WTC11 (cell line): ENCODE results near the gene CA10.

Source experiments
- GRHL2 ChIP-seq: fragments of 250-450 bp; sonication (Bioruptor Pico); IDR thresholded peaks from 2 replicates; pipeline ENCODE4 v1.8.0; 2022; ENCODE audit warnings: mild to moderate bottlenecking, moderate library complexity; ENCODE audit not compliant: insufficient replicate concordance, severe bottlenecking
- TF ChIP-seq, protein P1 (sequence below): sonication (generic); formaldehyde crosslinking; IDR thresholded peaks from 2 replicates; pipeline ENCODE4 v1.8.0; 2023; ENCODE audit warnings: missing genetic modification reagents, mild to moderate bottlenecking, borderline replicate concordance
- TF ChIP-seq, protein P2 (sequence below): fragments of 250-450 bp; sonication (Bioruptor Pico); IDR thresholded peaks from 2 replicates; pipeline ENCODE4 v2.1.2; 2022; ENCODE audit warnings: mild to moderate bottlenecking, moderate library complexity

DNA sequence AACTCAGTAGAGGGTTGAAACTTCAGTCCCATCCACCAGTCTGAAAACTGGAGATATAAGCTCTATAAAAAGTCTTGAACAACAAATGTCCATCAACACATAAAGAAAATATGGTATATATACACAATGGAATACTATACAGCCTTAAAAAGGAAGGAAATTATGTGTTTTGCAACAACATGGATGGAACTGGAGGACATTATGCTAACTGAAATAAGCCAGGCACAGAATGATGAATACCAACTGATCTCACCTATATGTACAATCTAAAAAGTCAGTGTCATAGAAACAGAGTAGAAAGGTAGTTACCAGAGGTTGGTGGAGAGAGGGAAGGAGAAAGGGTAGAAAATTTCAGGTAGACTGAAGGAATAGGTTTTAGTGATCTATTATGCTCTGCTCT, 438.1 kb downstream of the CA10 start:
- TF ChIP-seq, protein P1, sequence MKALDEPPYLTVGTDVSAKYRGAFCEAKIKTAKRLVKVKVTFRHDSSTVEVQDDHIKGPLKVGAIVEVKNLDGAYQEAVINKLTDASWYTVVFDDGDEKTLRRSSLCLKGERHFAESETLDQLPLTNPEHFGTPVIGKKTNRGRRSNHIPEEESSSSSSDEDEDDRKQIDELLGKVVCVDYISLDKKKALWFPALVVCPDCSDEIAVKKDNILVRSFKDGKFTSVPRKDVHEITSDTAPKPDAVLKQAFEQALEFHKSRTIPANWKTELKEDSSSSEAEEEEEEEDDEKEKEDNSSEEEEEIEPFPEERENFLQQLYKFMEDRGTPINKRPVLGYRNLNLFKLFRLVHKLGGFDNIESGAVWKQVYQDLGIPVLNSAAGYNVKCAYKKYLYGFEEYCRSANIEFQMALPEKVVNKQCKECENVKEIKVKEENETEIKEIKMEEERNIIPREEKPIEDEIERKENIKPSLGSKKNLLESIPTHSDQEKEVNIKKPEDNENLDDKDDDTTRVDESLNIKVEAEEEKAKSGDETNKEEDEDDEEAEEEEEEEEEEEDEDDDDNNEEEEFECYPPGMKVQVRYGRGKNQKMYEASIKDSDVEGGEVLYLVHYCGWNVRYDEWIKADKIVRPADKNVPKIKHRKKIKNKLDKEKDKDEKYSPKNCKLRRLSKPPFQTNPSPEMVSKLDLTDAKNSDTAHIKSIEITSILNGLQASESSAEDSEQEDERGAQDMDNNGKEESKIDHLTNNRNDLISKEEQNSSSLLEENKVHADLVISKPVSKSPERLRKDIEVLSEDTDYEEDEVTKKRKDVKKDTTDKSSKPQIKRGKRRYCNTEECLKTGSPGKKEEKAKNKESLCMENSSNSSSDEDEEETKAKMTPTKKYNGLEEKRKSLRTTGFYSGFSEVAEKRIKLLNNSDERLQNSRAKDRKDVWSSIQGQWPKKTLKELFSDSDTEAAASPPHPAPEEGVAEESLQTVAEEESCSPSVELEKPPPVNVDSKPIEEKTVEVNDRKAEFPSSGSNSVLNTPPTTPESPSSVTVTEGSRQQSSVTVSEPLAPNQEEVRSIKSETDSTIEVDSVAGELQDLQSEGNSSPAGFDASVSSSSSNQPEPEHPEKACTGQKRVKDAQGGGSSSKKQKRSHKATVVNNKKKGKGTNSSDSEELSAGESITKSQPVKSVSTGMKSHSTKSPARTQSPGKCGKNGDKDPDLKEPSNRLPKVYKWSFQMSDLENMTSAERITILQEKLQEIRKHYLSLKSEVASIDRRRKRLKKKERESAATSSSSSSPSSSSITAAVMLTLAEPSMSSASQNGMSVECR (CRISPR knock-in tag), result no peak
- no peak for TF ChIP-seq GRHL2 (CRISPR knock-in tag)
- TF ChIP-seq, protein P2, sequence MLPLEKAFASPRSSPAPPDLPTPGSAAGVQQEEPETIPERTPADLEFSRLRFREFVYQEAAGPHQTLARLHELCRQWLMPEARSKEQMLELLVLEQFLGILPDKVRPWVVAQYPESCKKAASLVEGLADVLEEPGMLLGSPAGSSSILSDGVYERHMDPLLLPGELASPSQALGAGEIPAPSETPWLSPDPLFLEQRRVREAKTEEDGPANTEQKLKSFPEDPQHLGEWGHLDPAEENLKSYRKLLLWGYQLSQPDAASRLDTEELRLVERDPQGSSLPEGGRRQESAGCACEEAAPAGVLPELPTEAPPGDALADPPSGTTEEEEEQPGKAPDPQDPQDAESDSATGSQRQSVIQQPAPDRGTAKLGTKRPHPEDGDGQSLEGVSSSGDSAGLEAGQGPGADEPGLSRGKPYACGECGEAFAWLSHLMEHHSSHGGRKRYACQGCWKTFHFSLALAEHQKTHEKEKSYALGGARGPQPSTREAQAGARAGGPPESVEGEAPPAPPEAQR (CRISPR knock-in tag), result no peak
